ENCODE data around the gene SMG1. TPM values are rescaled to one million over a fixed set of nuclear protein-coding genes. Genes with fewer than 3 reads are reported as not detected.
"Not testable (repeated sequence)": the region's sequence is repeated elsewhere in the genome, so short reads cannot be mapped to it uniquely, and the experiment has no call there.

The SMG1 gene
- total RNA-seq, 1 experiment from 2014 or later: 125 TPM

- H3K27me3 ChIP-seq (ENCODE audit: insufficient read depth, low read depth); H3K36me3 ChIP-seq (ENCODE audit: low read depth); H4K20me1 ChIP-seq (ENCODE audit: insufficient read depth); H3K4me1 ChIP-seq (replicated peaks; ENCODE audit: insufficient read depth); CTCF ChIA-PET; H3K9me2 ChIP-seq (ENCODE audit: insufficient read depth); H3K9me3 ChIP-seq (ENCODE audit: insufficient read depth, low read depth); H3K4me2 ChIP-seq; intact Hi-C loops (cut with micrococcal nuclease; ENCODE audit: unreplicated experiment); H3K79me2 ChIP-seq (ENCODE audit: low read depth); POLR2A ChIA-PET (ENCODE audit: unreplicated experiment); DNase-seq; H3K27ac ChIP-seq; H3F3A ChIP-seq (ENCODE audit: insufficient read depth, low read depth); H2AFZ ChIP-seq; H3K4me3 ChIP-seq; BruUV-seq (replicated peaks): not testable (repeated sequence)
These were observed 154.0 kb downstream of the SMG1 start for GRCh38 chr16:18772171-18772570.

GRCh38 chr16:18770336-18770962 lies 155.8 kb downstream of the SMG1 start:
- H3K9me3 ChIP-seq (ENCODE audit: insufficient read depth, low read depth); H3F3A ChIP-seq (ENCODE audit: insufficient read depth, low read depth); H3K4me3 ChIP-seq; POLR2A ChIA-PET (ENCODE audit: unreplicated experiment); BruUV-seq (replicated peaks); H2AFZ ChIP-seq; H3K36me3 ChIP-seq (ENCODE audit: low read depth); H3K27ac ChIP-seq; DNase-seq; H3K27me3 ChIP-seq (ENCODE audit: insufficient read depth, low read depth); intact Hi-C loops (cut with micrococcal nuclease; ENCODE audit: unreplicated experiment); H3K79me2 ChIP-seq (ENCODE audit: low read depth); H3K4me1 ChIP-seq (replicated peaks; ENCODE audit: insufficient read depth); CTCF ChIA-PET; H3K9me2 ChIP-seq (ENCODE audit: insufficient read depth); H4K20me1 ChIP-seq (ENCODE audit: insufficient read depth); H3K4me2 ChIP-seq: not testable (repeated sequence)

DNA sequence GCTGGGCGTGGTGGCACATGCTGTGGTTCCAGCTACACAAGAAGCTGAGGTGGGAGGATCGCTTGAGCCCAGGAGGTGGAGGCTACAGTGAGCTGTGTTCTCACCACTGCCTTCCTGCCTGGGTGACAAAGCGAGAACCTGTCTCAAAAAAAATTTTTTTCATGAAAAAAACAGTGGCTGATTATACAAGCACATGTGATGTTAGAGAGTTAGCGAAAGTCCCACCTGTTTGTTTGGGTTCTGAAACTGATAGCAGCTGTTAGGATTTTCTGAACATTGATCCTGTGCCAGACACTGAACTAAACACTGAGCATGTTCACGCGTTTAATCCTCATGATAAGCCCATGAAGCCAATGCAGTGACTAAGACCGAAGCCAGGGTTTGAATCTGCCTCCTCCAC lies 159.0 kb downstream of the SMG1 start:
- H4K20me1 ChIP-seq (ENCODE audit: insufficient read depth); H3K9me3 ChIP-seq (ENCODE audit: insufficient read depth, low read depth); H3K27me3 ChIP-seq (ENCODE audit: insufficient read depth, low read depth); H3K36me3 ChIP-seq (ENCODE audit: low read depth); H3K27ac ChIP-seq; H3K9me2 ChIP-seq (ENCODE audit: insufficient read depth); H3K4me1 ChIP-seq (replicated peaks; ENCODE audit: insufficient read depth); intact Hi-C loops (cut with micrococcal nuclease; ENCODE audit: unreplicated experiment); H3F3A ChIP-seq (ENCODE audit: insufficient read depth, low read depth); H3K4me3 ChIP-seq; H3K79me2 ChIP-seq (ENCODE audit: low read depth); H3K4me2 ChIP-seq; BruUV-seq (replicated peaks); DNase-seq; H2AFZ ChIP-seq; CTCF ChIA-PET; POLR2A ChIA-PET (ENCODE audit: unreplicated experiment): not testable (repeated sequence)

GRCh38 chr16:18762713-18763112 lies 163.5 kb downstream of the SMG1 start:
- H3F3A ChIP-seq (ENCODE audit: insufficient read depth, low read depth); H3K9me3 ChIP-seq (ENCODE audit: insufficient read depth, low read depth); H3K4me3 ChIP-seq; H3K4me1 ChIP-seq (replicated peaks; ENCODE audit: insufficient read depth); CTCF ChIA-PET; H3K4me2 ChIP-seq; H2AFZ ChIP-seq; POLR2A ChIA-PET (ENCODE audit: unreplicated experiment); BruUV-seq (replicated peaks); H4K20me1 ChIP-seq (ENCODE audit: insufficient read depth); intact Hi-C loops (cut with micrococcal nuclease; ENCODE audit: unreplicated experiment); H3K27ac ChIP-seq; H3K9me2 ChIP-seq (ENCODE audit: insufficient read depth); DNase-seq; H3K27me3 ChIP-seq (ENCODE audit: insufficient read depth, low read depth); H3K36me3 ChIP-seq (ENCODE audit: low read depth); H3K79me2 ChIP-seq (ENCODE audit: low read depth): not testable (repeated sequence)

DNA sequence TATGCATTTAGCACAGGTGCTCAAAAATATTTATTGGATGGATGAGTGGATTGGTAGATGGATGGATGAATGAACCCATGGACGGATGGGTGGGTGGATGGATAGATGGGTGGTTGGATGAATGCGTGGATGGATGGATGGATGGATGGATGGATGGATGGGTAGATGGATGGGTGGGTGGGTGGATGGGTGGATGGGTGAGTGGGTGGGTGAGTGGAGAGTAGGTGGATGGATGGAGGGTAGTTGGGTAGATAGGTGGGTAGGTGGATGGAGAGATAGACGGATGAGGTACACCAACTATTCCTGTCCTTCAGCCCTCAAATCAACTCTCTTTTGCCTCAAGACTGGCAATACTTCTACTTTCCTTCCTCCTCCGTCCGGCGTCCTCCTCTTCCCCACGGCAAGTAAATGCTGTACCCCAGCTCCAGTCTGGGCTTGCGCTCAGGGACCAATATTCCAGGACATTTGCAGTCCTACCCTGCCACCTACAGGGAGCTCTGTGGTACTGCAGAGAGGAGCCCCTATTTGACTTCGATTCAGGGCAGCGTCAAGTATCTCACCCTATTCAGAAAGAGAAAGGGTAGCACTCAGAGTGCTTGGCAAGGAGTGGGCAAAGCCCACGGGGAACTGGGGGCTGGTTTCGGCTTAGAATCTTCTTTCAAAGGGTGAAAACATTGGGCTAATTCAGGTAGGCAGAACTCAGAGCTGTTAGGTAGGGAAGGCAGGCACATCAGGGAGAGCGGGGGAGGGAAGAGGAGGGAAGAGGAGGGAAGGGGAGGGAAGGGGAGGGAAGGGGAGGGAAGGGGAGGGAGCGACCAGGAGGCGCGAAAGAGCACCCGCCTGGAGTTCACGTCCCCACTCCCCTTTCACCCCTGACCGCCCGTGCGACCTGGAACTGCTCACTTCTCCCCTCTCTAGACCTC lies 166.3 kb downstream of the SMG1 start:
- BruUV-seq (replicated peaks); H3K9me3 ChIP-seq (ENCODE audit: insufficient read depth, low read depth); H3K79me2 ChIP-seq (ENCODE audit: low read depth); intact Hi-C loops (cut with micrococcal nuclease; ENCODE audit: unreplicated experiment); H3K4me3 ChIP-seq; H4K20me1 ChIP-seq (ENCODE audit: insufficient read depth); CTCF ChIA-PET; H3K4me2 ChIP-seq; H3K36me3 ChIP-seq (ENCODE audit: low read depth); H3K27me3 ChIP-seq (ENCODE audit: insufficient read depth, low read depth); H3K27ac ChIP-seq; H3K9me2 ChIP-seq (ENCODE audit: insufficient read depth); H2AFZ ChIP-seq; POLR2A ChIA-PET (ENCODE audit: unreplicated experiment); H3F3A ChIP-seq (ENCODE audit: insufficient read depth, low read depth); H3K4me1 ChIP-seq (replicated peaks; ENCODE audit: insufficient read depth): not testable (repeated sequence)
- TF ChIP-seq, protein P1, sequence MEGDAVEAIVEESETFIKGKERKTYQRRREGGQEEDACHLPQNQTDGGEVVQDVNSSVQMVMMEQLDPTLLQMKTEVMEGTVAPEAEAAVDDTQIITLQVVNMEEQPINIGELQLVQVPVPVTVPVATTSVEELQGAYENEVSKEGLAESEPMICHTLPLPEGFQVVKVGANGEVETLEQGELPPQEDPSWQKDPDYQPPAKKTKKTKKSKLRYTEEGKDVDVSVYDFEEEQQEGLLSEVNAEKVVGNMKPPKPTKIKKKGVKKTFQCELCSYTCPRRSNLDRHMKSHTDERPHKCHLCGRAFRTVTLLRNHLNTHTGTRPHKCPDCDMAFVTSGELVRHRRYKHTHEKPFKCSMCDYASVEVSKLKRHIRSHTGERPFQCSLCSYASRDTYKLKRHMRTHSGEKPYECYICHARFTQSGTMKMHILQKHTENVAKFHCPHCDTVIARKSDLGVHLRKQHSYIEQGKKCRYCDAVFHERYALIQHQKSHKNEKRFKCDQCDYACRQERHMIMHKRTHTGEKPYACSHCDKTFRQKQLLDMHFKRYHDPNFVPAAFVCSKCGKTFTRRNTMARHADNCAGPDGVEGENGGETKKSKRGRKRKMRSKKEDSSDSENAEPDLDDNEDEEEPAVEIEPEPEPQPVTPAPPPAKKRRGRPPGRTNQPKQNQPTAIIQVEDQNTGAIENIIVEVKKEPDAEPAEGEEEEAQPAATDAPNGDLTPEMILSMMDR (conservative IDR thresholded peaks at IDR 0.05): peak; percentile 83
- DNase-seq: peak in 1 of 2 experiments; percentile 59

GRCh38 chr16:18757960-18758660 lies 168.1 kb downstream of the SMG1 start:
- H3K4me2 ChIP-seq: not testable (repeated sequence)

More at GRCh38 chr16:18757960-18758660, 168.1 kb downstream of the SMG1 start:
- H3K4me3 ChIP-seq; BruUV-seq (replicated peaks); CTCF ChIA-PET; H3F3A ChIP-seq (ENCODE audit: insufficient read depth, low read depth); H3K9me3 ChIP-seq (ENCODE audit: insufficient read depth, low read depth); H3K27ac ChIP-seq; H4K20me1 ChIP-seq (ENCODE audit: insufficient read depth); DNase-seq; H3K36me3 ChIP-seq (ENCODE audit: low read depth); H3K9me2 ChIP-seq (ENCODE audit: insufficient read depth); intact Hi-C loops (cut with micrococcal nuclease; ENCODE audit: unreplicated experiment); H3K27me3 ChIP-seq (ENCODE audit: insufficient read depth, low read depth); POLR2A ChIA-PET (ENCODE audit: unreplicated experiment); H3K79me2 ChIP-seq (ENCODE audit: low read depth); H2AFZ ChIP-seq; H3K4me1 ChIP-seq (replicated peaks; ENCODE audit: insufficient read depth): not testable (repeated sequence)

Measured in PC-9 (cell line).